DOHH2 (cell line): Measurements from ENCODE around the gene RAD52.

Source experiments
- CTCF ChIP-seq: fragments of 200-600 bp; sonication (generic); IDR thresholded peaks from one replicate; pipeline ENCODE4 v1.5.1; 2014; ENCODE audit warnings: antibody characterized with exemption, mild to moderate bottlenecking, low read depth, low read length; ENCODE audit not compliant: poor library complexity, severe bottlenecking
- EZH2phosphoT487 ChIP-seq: fragments of 200-600 bp; sonication (generic); IDR thresholded peaks from 2 replicates; pipeline ENCODE4 v1.6.1; 2017; ENCODE audit warnings: borderline replicate concordance, mild to moderate bottlenecking, antibody characterized with exemption, low read length, moderate library complexity, mixed read lengths

DNA sequence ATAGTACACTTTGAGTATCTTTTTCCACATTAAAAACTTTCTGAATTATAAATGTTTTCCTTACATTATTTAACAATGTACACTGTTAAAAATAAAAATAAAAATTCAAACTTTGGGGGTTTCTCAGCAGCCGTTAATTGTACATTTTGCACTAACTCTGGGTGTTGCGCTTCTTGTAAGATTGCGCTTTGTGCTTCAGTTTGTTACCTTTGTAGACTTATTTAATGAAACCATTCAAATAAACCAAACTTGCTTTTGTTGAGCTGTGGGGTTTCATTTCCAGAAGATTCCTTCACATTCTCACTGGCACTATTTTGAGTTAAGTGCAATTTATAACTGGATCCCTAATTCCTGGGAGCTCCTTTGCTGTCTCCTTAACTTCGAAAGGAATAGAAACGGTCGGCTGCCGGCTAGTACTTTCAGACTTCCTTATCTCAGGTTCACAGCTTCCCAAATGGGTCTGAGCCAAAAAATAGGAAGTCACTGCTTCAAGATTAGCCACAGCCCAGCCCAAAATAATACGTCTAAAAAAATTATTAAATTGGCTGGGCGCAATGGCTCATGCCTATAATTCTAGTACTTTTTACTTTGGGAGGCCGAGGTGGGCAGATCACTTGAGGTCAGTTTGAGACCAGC, 38.2 kb downstream of the RAD52 start:
- TF ChIP-seq CTCF = no peak
- no peak for TF ChIP-seq EZH2phosphoT487
